ENCODE measurements around the gene TGFBR2.

Gene TGFBR2

DNA sequence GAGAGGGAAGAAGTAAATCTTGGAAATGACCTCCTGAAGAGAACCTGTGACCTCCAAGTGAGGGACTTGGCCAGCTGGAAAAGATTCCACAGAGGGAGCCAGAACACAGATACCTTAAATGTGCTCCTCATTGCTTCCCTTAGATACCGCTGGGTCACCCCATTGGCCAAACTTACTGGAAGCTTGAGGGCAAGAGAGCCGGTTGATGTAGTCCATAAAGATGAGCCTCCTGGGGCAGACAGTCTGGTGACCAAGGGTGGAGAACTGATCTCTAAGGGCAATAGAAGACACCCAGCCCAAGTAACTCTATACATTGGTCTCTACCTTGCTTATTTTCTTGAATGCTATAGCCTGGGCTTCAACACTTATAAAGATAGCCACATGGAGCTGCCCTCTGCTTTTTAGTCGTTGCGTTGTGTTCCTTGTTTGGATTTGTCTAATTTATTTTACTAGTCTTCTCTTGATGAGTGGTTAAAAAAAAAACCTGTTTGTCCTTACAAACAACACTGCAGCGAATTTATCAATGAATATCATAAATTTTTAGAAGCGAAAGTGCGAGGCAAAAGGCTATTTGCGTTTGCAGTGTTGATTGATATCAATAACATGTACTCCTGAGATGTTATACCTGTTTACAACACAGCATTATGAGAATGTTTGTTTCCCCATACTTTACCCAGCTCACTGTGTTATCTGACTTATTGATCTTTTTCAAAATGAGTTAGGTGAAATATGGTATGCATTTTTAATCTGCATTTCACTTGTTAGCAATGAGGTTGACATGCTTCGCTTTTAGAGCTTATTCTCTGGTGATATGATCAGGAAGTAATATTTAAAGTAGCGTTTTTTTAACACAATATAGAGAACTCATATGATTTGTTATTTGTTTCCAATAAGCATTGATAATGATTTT, 31.2 kb downstream of the TGFBR2 start:
- DNase-seq = no peak

DNA sequence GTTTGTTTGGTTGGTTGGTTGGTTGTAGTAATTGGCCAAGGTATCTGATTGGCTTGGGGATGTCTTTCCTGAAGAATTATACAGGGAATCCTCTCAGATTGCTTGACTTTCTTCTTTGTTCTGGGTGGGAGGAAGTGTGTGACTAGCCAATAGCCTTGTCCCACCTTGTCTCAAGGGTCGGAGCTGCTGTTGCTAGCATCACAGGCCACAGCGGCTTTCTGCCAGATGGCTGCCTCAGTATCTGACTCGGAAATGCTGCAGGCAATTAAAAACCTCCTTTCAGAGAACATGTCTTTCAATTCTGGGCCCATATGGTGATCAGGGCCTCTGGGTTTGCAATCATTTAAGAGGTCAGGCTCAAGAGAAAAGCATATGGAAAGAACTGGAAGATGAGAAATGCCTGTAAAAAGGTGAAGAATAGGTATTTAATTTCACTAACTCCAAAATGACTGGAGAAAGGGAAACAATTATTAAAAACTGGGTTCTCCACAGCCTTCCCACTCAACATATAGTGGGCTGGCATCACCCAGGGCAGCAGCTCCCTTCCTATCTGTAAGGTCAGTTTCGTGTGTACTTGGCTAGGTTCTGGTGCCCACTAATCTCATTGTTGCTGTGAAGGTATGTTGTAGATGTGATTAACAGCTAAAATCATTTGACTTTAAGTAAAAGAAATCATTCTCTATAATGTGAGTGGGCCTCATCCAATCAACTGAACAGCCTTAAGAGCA, 32.4 kb downstream of the TGFBR2 start:
- DNase-seq = no peak

- peak; percentile 40 to 74 (median 54) for DNase-seq
Measured at GRCh38 chr3:30639937-30640336, 33.5 kb downstream of the TGFBR2 start.

DNA sequence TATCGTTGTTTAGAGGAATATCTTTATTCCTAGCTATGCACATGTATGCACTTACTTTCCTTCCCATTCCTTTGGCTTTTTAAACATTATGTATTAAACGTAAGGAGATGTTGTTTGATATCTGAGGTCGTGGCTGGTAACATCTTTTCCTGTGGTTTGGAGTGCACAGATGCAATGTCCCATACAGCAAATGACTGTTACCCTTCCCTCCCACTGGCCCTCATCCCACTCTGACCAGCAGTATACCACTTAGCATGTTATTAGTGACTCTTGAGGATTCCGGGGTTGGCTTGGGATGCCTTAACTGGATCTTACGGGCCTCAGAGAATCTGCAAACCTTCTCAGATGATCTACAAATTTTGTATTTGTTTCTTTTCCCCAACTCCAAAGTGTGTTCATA, 34.5 kb downstream of the TGFBR2 start:
- peak in 3 of 4 experiments; percentile 28 to 47 (median 42) for DNase-seq

GRCh38 chr3:30641416-30642251, 35.2 kb downstream of the TGFBR2 start:
- peak; percentile 27 to 54 (median 44) for DNase-seq

DNA sequence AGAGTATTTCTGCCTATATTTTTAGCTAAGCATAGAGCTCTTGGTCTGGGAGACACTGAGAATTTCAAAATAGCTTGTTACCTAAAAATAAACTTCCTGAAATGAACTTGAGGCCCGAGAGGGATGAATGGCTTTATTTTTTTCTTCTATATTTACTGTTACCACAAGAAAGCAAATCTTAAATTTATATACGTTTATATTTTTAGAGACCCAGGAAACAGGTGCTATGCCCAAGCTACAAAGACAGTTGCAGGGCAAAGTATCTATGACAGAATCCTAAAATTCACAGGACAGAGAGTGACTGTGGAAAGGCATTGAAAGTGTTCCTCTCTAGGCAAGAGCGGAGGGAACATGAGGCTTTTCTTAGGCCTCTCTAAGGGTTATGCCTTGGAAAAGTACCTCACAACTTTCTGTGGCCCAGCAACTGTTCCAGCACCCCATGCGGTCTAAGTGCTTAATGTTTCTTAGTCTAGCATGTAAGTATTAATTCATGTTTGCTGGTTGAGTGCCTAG, 36.5 kb downstream of the TGFBR2 start:
- peak in 3 of 4 experiments; percentile 26 to 61 (median 48) for DNase-seq

DNA sequence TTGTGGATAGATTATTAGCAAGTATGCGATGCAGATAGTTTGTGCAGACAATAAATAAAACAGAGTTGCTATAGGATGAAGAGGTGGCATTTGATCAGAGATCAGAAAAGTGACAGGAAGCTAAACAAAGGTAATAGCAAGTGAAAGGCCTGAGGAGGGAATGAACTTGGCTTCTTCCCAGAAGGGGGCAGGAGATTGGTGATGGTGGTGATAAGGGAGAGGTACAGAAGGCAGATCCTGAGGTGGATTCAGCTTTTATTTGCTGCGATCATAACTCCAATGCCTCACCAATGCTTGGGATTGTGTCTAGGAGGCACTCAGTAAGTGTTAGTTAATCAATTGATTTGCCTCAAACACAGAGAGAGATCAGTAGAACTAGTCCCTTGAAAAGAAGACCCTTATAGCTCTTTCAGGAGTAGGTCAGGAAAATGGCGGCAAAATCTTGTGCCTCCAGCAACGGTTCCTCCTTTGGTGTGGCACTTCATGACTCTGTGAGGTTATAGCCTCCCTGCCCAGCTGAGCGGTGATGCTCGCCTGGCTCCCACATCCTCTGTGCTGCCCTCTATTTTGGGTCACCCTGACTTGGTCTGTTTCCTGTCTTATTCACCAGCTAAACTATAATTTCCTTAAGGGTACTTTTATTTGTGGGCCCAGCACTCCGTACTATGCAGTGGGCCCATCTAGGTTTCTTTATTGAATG, 37.5 kb downstream of the TGFBR2 start:
- DNase-seq = peak; percentile 37 to 58 (median 55)

GRCh38 chr3:30644615-30645014, 38.2 kb downstream of the TGFBR2 start:
- peak in 1 of 4 experiments; percentile 22 for DNase-seq

DNA sequence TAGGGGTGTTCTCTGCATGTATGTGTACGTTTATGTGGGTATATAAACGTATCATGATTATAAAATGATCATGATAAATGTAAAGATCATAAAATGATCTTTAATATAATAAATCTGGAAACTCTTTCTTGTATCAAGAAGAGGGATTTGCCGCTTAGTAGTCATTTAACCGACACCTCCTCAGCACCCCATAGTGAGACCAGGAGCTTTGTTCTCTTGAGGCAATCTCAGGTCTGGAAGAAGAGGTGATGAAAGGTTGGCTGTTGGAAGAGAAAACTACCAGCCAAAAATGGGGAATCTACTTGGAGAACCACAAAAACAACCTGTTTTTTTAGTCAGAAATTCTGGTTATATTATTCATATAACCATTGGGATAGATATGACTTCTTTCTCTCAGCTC, 38.7 kb downstream of the TGFBR2 start:
- DNase-seq = no peak

DNA sequence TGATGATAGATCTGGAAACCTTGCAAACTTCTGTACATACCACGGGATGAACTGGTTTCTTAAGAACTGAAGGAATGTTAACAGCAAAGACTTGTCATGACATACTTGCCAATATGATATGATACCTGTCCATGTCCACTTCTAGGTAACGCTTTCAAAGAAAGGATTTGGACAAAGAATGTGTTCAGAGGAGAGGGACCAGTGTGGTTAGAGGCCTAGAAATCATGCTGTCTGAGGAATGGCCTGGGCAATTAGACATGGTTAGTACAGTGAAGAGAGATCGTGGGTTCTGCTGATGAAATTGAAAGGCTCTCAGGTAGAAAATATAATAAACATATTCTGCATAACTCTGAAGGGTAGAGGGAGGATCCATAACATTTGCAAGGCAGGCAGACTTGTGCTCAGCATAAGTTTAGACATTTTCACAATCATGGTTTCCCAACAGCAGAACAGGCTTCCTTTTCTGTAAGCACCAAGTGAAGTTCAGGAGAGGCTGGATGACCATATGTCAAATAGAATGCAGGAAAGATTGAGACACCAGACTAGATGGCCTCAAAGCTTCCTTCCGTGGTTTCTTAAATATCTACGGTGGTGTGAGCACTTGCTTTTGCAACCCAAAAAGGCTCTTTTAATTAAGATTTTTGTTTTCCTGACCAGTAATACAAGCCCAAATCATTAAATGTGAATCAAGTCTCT, 39.9 kb downstream of the TGFBR2 start:
- DNase-seq = peak; percentile 74 to 94 (median 86)

DNA sequence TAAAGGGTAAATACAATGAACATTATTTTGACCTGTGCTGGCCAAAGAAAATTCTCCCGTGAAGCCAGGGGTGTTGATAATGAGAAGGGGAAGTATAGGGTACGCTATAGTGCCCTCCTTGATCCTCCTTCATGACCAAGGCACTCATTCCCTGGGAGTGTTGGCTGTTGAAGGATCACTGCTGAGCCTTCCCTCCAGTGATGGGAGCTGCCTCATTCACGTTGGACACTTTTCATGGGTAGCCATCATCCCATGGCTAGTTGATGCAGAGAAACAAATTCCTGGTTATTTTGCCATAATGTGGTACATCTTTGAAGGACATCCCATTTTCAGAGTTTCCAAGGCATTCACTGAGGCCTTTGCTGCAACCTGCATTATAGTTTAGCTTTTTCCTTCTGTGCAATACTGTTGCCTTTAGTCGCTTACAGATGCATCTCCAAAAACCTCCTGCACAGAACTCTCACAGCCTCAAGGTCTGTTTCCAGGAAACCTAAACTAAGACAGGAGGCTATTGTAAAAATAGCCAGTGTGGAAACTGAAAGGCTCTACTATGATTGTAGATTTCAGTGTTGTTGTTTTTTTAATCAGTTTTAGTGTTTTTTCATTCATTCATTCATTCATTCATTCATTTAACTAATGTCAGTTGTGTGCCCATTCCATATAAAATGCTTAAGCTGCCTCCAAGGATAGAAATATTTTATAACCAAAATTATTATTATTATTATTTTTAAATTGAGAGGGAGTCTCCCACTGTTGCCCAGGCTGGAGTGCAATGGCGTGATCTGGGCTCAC, 40.8 kb downstream of the TGFBR2 start:
- no peak for DNase-seq

GRCh38 chr3:30648670-30649357, 42.4 kb downstream of the TGFBR2 start:
- DNase-seq = no peak

DNA sequence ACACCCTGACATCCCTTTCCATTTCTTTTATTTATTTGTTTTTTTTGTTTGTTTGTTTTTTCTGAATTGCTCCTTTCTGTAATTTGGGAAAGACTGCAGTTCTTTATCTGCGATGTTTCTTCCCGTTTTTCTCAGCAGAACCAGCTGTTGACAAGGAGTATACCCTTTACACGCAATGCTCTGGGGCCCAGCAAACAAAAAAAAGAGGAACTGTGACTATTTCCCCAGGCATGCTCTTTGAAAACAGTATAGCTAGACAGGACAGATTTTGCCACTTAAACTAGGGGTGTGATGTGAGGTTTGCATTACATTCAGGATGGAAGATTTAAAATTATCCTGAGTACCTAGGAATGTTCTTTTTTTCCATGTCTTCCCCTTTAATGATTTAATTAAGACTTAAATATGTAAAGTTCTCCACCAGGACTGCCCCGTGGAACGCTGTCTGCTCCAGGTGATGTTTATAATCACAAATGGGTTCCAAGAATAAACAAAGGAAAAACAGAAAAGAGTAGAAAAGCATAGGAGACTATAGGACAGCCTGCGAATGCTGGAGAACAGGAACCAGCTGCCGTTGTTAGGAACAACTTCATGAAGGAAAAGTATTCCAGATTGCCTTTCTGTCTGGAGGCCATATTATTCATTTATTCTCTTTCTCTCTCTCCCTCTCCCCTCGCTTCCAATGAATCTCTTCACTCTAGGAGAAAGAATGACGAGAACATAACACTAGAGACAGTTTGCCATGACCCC, 43.3 kb downstream of the TGFBR2 start:
- peak; percentile 79 to 94 (median 86) for DNase-seq

- DNase-seq = no peak
Measured at GRCh38 chr3:30650348-30650995, 44.1 kb downstream of the TGFBR2 start.

DNA sequence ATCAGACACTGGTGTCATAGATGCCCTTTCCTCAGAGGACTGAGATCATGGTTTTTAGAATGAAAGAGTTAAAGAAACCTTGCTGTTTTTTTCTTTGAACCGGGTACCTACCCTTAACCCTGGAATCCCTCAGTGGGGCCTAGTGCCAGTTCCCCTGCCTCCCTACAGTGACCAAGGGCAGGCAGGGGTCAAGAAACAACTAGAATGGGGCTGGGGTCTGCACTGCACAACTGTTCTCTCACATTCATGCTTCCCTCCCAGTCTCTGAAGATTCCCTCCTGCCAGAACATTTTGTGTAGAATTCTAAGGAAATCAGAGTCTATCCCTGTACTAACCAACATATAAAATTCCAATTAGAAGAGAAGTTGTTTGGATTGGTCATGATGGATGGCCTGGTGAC, 47.9 kb downstream of the TGFBR2 start:
- no peak for DNase-seq

DNA sequence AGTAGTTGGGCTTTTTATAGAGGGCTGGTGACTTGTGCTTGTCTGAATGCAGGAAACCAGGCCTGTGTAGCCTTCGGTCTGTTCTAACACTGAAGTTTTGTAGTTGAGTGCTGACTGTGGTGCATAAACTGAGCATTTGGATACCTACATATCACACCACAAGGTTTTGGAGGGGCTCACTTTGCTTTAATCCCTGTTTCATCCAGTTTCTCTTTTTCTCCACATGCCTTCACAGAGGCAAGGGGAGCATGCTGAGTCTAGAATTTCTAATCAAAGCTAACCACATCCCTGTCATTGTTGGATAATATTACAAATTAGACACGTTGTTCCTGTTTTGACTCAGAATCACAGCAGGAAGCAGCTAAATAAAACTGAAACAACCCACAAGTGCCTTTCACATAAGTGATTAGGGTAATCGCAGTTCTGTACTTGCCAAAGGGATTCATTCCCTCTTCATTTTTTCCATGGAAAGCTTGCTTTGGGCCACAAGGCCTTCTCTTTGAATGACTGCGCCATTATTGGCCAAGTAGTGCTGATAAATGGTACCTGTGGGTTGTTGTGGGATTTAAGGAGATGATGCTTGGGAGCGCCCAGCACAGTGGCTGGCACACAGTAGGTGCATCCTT, 48.9 kb downstream of the TGFBR2 start:
- DNase-seq = peak; percentile 60 to 89 (median 76)

GRCh38 chr3:30656624-30657141, 50.3 kb downstream of the TGFBR2 start:
- DNase-seq = no peak

GRCh38 chr3:30657914-30658313, 51.5 kb downstream of the TGFBR2 start:
- no peak for DNase-seq

All from suppressor macrophage (primary cell).